ENCODE results near the gene TMEM204.
A peak's percentile ranks its signal among the peaks of the same experiment; 100 is the strongest.

TMEM204 gene

GRCh38 chr16:1520461-1520860, 13.0 kb upstream of the TMEM204 start:
- no peak for DNase-seq (ENCODE audit: low read depth, low spot score)

GRCh38 chr16:1523581-1524245, 9.8 kb upstream of the TMEM204 start:
- DNase-seq (ENCODE audit: low read depth, low spot score), result no peak

GRCh38 chr16:1524366-1524765, 9.1 kb upstream of the TMEM204 start:
- no peak for DNase-seq (ENCODE audit: low read depth, low spot score)

GRCh38 chr16:1525871-1526607, 7.4 kb upstream of the TMEM204 start:
- no peak for DNase-seq (ENCODE audit: low read depth, low spot score)

GRCh38 chr16:1526608-1527555, 6.6 kb upstream of the TMEM204 start:
- no peak for DNase-seq (ENCODE audit: low read depth, low spot score)

GRCh38 chr16:1527836-1528811, 5.3 kb upstream of the TMEM204 start:
- peak; percentile 35 for DNase-seq (ENCODE audit: low read depth, low spot score)

GRCh38 chr16:1528921-1529537, 4.4 kb upstream of the TMEM204 start:
- DNase-seq (ENCODE audit: low read depth, low spot score), result no peak

GRCh38 chr16:1530349-1530882, 3.0 kb upstream of the TMEM204 start:
- no peak for DNase-seq (ENCODE audit: low read depth, low spot score)

GRCh38 chr16:1530883-1531637, 2.4 kb upstream of the TMEM204 start:
- no peak for DNase-seq (ENCODE audit: low read depth, low spot score)

- no peak for DNase-seq (ENCODE audit: low read depth, low spot score)
These were observed 1.9 kb upstream of the TMEM204 start for GRCh38 chr16:1531638-1531910.

- no peak for DNase-seq (ENCODE audit: low read depth, low spot score)
These were observed 1.2 kb upstream of the TMEM204 start for GRCh38 chr16:1532081-1532760.

- no peak for DNase-seq (ENCODE audit: low read depth, low spot score)
These were observed 695 bp upstream of the TMEM204 start for GRCh38 chr16:1532771-1533170.

- no peak for DNase-seq (ENCODE audit: low read depth, low spot score)
These were observed 855 bp downstream of the TMEM204 start for GRCh38 chr16:1534021-1535020.

GRCh38 chr16:1535391-1536291, 2.2 kb downstream of the TMEM204 start:
- DNase-seq (ENCODE audit: low read depth, low spot score), result no peak

GRCh38 chr16:1536601-1537000, 3.1 kb downstream of the TMEM204 start:
- DNase-seq (ENCODE audit: low read depth, low spot score), result no peak

- no peak for DNase-seq (ENCODE audit: low read depth, low spot score)
These were observed 3.7 kb downstream of the TMEM204 start for GRCh38 chr16:1537138-1537577.

GRCh38 chr16:1537763-1538289, 4.4 kb downstream of the TMEM204 start:
- no peak for DNase-seq (ENCODE audit: low read depth, low spot score)

Data from astrocyte of the hippocampus (primary cell).